WERI-Rb-1 (cell line): ENCODE results near the gene VWA5B1.

ENCODE experiments used
- DNase-seq: peaks from one replicate; pipeline ENCODE4 v3.0.0-alpha.2; 2020
- H3K27ac ChIP-seq: fragments of 250-450 bp; sonication (Bioruptor Pico); 2 replicates; pipeline ENCODE4 v1.5.1; 2020; ENCODE audit warnings: mild to moderate bottlenecking, moderate library complexity
- H3K27me3 ChIP-seq: fragments of 250-450 bp; sonication (Bioruptor Pico); 2 replicates; pipeline ENCODE4 v1.5.1; 2021; ENCODE audit warnings: mild to moderate bottlenecking, low read depth, moderate library complexity; ENCODE audit not compliant: insufficient read depth, severe bottlenecking
- H3K36me3 ChIP-seq: fragments of 250-450 bp; sonication (Bioruptor Pico); 2 replicates; pipeline ENCODE4 v1.5.1; 2020; ENCODE audit warnings: mild to moderate bottlenecking, moderate library complexity
- H3K4me3 ChIP-seq: 2 replicates; pipeline ENCODE4 v1.5.1; 2011; ENCODE audit warnings: low read depth, mild to moderate bottlenecking, control low read depth, low read length
- H3K9me3 ChIP-seq: fragments of 250-450 bp; sonication (Bioruptor Pico); 2 replicates; pipeline ENCODE4 v1.5.1; 2021; ENCODE audit warnings: mild to moderate bottlenecking, moderate library complexity; ENCODE audit not compliant: severe bottlenecking
- CTCF ChIP-seq: IDR thresholded peaks from 2 replicates; pipeline ENCODE4 v1.5.1; 2011; ENCODE audit warnings: low read depth, mild to moderate bottlenecking, control low read depth, inconsistent platforms, low read length

Gene VWA5B1

DNA sequence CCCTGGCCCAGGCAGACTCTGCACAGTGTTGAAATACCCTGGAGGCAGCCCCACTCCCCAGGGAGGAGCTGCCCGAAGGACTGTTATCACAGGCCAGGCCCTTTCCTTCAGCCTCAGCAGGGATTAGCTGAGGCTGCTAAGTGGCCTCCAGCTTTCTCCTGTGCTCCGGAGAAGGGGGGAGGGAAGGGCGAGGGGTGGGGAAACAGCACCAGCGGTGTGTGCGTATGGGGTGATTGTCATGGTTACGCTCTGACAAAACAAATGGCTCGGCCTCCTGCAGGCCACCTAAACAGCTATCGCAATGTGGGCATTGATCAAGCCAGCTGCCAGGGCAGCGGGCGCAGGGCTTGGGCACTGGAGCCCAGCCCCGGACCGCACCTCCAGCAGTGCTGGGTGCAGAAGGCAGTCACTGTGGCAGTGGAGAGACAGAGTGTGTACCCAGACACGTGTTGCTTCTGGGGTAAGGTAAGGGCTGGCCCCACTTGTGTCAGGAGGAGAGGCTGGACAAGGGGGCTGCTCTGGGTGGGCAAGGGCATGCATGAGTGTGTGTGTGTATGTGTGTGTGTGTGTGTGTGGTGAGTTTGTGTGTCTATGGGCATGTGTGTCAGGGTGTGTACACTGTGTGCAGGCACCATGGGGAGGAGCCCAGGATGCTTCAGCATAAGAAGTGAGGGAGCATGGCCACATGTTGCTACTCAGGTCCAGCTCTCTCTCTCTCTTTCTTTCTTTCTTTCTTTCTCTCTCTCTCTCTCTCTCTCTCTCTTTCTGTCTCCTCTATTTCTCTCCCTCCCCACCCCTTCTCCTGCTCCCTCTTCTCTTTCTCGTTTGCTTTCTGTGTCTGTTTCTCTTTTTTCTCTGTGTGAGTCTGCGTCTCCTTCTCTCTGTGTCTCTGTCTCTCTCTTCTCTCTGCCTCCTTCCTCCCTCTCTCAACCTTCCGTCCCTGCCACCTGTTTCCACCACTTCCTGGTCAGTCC, at the start of gene VWA5B1:
VWA5B1 (plus strand) TSS at position 252 of the 974 bp plus-strand sequence. CDS start 19,727 bp downstream, outside the sequence.
- H3K9me3 ChIP-seq, result no peaks in the 10 kb centered on the region
- peaks cover 20% of the 10 kb centered on the region for H3K27me3 ChIP-seq
- TF ChIP-seq CTCF, result no peak
- no peak within 1 kb of the TSS; the same call in 1 of the 2 replicates for H3K4me3 ChIP-seq
- no peak within 1 kb of the TSS for H3K27ac ChIP-seq
- peak; percentile 75 for DNase-seq
- no peaks in the 10 kb centered on the region for H3K36me3 ChIP-seq

DNA sequence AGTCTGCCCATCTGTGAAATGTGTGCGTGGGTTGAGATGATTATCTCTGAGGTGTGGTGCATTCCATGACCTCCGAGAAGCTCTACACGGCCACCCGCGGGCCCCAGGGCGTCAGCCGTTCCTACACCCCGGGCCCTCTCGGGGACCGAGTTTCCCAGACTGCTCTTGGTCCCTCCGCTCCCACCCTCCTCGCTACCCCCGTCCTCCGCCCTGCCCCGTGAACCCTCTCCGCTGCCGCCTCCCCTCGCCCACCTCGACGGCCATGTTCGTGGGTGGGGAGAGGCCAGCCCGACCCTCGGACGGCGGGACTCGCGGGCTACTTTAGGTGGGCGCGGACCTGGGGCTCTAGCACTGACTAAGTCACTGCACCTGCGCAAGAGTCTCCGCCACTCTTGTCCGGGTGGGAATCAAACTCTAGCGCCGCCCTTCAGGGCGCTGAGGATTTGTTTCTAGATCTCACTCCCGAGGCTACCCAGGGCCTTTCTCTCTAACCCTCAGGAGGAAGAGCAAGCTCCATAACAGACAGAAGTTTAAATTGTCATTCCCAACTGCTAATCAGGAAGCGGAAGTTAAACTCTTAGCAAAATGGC, 47.7 kb upstream of the VWA5B1 start:
- no peaks in the 10 kb centered on the region for H3K9me3 ChIP-seq
- no peak for DNase-seq

GRCh38 chr1:20248971-20249612, 41.6 kb upstream of the VWA5B1 start:
- Histone ChIP-seq H3K27me3 (no peaks in the 10 kb centered on the region), H3K36me3 (no peaks in the 10 kb centered on the region)

More for the DNA sequence above, 47.7 kb upstream of the VWA5B1 start:
- TF ChIP-seq CTCF, result no peak
- no peak overlapping the region for H3K4me3 ChIP-seq
- H3K27me3 ChIP-seq, result no peaks in the 10 kb centered on the region
- H3K36me3 ChIP-seq, result no peaks in the 10 kb centered on the region
- H3K27ac ChIP-seq, result no peak overlapping the region

DNA sequence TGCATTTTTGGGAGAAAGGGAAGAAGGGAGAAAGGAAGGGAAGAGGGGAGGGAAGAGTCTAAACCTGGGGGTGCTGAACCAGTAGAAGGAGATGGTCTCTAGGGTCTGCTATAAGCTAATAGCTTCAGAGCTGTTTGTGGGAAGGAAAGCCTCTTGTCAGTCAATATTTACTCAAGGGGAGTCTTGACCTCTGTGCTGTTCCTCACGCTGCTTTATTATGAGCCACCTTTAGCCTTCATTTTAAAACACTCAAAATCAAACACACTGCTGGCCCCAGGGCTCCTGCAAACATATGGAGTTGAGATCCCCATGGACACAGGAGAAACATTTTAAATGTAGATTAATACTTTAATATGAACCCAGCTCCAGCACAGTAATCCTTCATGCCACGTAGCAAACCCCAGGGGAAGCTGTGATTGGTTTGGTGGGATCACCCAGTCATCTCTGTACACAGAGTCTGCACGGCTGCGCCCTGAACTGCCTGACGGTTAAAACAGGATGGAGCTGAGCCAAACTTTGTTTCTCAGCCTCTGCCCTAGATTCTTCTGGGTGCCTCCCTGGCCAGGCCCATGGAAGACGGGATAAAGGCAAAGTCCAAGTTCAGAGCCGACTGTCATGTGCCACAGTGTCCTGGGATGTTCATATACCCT, 40.2 kb upstream of the VWA5B1 start:
- DNase-seq, result no peak
- no peak for TF ChIP-seq CTCF
- no peaks in the 10 kb centered on the region for H3K9me3 ChIP-seq
- no peaks in the 10 kb centered on the region for H3K27me3 ChIP-seq
- H3K4me3 ChIP-seq, result no peak overlapping the region
- H3K36me3 ChIP-seq, result no peaks in the 10 kb centered on the region
- H3K27ac ChIP-seq, result no peak overlapping the region

More at GRCh38 chr1:20248971-20249612, 41.6 kb upstream of the VWA5B1 start:
- no peak for TF ChIP-seq CTCF
- Histone ChIP-seq H3K9me3 (no peaks in the 10 kb centered on the region), H3K4me3 (no peak overlapping the region), H3K27ac (no peak overlapping the region)
- DNase-seq, result no peak

DNA sequence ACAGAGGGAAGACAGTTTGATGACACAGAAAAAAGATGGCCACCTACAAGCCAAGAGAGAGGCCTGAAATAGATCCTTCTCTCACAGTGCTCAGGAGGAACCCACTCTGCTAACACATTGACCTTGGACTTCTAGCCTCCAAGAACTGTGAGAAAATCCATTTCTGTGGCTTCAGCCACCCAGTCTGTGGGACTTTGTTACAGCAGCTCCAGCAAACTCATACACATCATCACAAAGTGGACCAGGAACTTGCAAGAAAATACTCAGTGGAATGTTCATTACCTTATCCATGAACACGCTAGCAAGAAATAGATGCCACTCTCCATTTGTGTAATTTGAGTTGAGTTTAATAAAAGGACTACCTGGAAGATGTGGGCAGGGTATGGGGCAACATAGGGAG, 38.1 kb upstream of the VWA5B1 start:
- no peak overlapping the region for H3K27ac ChIP-seq
- H3K9me3 ChIP-seq, result no peaks in the 10 kb centered on the region
- no peak overlapping the region for H3K4me3 ChIP-seq
- DNase-seq, result no peak
- no peak for TF ChIP-seq CTCF
- no peaks in the 10 kb centered on the region for H3K27me3 ChIP-seq
- no peaks in the 10 kb centered on the region for H3K36me3 ChIP-seq
